GM21390 (cell line): ENCODE measurements around the gene PHC2.

Experiments
- ATAC-seq: cut with Tn5 transposase; IDR thresholded peaks from one replicate; pipeline ENCODE4 v1.9.1; 2021; ENCODE audit not compliant: unreplicated experiment

Gene PHC2

GRCh38 chr1:33334081-33334552, 96.8 kb downstream of the PHC2 start:
- no peak for ATAC-seq

- no peak for ATAC-seq
Measured at GRCh38 chr1:33332881-33333280, 98.0 kb downstream of the PHC2 start.

- ATAC-seq: no peak
Measured at GRCh38 chr1:33332357-33332789, 98.5 kb downstream of the PHC2 start.

DNA sequence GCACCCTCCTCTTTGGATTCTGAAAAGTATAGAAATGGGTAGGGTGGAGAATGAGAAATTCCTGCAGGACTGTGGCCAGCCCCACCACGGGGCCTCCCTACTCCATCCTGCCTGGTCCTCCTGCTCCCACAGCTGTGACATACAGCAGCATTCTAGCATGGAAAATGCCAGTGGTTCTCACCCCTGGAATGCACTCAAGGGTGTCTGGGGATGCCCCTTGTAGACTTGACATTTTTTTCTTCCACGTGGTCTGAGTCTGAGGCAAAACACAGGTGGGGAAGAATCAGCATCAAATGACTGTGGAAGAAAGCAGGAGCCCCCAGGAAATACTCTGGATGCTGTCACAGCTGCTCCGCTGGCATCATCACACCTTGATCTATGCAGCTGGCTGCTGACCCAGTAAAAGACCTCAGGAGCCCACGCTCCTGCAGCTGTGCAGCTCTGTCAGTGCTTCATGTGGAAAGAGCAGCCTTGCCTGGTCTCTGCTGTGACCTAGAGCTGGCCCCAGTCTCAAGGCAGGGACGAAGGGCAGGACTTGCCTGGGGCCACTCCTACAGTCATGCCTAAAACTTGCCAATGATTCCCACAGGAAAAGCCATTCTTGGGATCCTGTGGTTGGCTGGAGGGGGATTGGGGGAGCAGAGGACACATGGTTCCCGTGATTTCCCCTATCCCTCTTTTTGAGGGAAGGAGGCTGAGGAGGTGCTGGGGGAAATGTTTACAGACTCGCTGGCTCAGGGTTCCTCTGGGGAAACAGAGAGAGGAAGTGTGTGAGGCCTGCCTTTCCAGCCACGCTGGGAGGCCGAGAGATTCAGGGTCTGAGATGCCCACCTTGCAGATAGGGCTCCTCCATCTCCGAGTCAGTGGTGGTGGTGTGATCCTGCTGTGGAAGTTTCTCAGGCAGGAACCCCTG, 99.2 kb downstream of the PHC2 start:
- ATAC-seq: no peak

DNA sequence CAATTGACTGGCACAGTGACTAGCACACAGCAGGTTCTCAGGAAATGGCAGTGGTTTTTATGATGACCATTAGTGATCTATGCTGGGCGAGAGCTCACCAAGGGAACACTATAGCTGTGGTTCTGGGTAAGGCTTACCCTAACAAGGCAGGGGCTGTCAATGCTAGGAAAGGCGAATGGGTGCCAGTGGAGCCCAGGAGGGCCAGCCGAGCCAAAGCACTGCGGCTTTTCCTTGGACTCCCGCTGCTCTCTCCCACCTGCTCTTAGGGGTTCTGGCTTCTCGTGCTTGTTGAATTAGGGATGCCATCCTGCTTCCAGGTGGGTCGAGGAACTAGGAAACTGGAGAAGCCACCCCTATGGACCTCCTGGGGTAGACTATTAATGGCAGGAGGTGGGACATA, 100.0 kb downstream of the PHC2 start:
- no peak for ATAC-seq

DNA sequence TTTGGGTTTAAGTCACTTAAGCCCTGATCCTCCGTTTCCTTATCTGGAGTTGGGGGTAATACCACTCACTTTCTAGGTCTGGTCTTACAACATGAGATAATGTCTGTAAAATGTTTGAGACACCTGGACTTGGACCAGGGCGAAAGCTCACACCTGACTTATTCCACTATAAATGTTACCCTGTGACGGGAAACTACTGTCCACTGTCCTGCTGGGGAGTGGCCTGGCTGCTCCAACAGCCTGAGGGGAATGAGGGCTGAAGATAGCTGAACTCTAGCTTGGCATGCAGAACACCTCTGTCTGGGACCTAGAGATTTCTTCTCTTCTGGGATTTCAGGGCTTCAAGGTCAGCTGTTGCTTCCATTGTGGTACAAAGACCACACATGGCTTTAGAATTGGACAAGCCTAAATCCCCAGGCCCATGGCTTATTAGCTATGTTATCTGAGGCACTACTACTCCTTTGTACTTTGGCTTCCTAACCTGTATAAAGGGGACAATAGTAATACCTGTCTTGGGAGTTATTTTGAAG, 100.5 kb downstream of the PHC2 start:
- no peak for ATAC-seq

GRCh38 chr1:33329600-33330305, 101.1 kb downstream of the PHC2 start:
- no peak for ATAC-seq

GRCh38 chr1:33328817-33329216, 102.1 kb downstream of the PHC2 start:
- no peak for ATAC-seq

DNA sequence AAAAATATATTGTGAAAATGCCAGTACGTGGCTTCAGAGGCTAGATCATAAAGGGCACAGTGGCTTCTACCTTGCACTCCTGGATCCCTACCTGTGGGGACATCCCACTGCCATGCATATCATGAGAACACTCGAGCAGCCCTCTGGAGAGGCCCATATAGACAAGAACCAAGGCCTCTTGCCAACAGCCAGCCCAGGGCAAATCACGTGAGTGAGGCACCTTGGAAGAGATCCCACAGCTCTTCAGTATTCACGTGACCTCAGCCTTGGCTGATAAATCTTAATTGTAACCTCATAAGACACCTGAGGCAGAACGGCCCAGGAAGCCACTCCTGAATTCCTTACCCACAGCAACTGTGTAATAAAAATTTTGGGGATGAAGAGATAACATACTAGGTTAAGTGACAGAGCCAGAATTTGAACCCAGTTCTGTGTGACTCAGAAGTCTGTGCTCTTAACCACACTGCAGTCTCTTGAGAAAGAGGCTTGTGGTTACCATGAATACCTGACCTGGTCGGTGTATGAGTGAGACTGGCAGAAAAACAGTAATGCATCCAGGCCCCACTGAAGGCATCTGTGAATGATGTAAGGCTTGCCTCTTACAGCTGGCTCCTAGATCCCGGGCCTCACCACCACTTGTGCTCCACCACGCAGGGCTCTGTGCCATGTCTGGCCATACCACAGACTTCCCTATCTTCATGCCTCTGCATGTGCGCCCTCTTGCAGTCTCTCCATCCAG, 103.1 kb downstream of the PHC2 start:
- ATAC-seq: no peak

- no peak for ATAC-seq
Measured at GRCh38 chr1:33326785-33327184, 104.1 kb downstream of the PHC2 start.

DNA sequence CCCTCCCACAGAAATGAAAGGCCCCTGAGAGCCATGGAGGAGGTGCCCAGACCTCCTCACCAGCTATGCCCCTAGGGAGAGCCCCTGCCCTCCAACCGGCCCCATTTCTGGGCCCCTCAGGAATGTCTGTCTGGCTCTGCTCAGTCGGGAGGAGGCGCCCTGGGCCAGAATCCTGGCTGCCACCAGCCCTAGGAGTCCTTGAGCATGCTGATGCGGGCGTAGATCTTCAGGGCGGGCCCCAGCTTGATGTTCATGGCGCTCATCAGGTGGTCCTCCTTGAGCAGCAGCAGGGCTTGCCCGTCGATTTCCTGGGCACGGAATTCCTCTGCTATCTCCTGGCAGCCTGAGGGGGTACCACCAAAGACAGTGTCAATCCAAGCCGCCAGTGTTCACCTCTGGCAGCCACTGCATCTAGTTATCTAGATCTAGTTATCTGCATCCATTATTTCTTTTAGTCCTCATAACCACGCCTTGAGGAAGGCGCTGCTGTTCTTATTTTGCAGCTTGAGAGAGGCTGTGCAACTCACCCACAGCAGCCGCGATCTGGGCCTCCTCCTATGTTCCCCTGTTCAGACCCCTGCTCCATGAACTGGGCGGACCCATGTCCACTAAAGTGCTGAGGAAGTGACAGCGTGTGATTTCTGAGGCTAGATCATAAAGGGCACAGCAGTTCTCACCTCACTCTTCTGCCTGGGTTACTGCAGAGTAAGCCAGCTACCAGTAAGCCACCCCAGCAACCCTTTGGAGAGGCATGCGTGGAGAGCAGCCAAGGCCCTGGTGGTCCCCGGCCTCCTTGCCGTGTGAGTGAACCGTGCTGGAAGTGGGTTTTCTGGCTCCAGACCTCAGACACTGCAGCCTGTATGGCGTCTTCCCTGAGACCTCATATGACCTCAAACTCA, 106.0 kb downstream of the PHC2 start:
- ATAC-seq: no peak

- ATAC-seq: no peak
Measured at GRCh38 chr1:33323663-33324477, 107.0 kb downstream of the PHC2 start.

- ATAC-seq: no peak
Measured at GRCh38 chr1:33322870-33323585, 107.9 kb downstream of the PHC2 start.

- ATAC-seq: no peak
Measured at GRCh38 chr1:33322109-33322508, 108.8 kb downstream of the PHC2 start.

DNA sequence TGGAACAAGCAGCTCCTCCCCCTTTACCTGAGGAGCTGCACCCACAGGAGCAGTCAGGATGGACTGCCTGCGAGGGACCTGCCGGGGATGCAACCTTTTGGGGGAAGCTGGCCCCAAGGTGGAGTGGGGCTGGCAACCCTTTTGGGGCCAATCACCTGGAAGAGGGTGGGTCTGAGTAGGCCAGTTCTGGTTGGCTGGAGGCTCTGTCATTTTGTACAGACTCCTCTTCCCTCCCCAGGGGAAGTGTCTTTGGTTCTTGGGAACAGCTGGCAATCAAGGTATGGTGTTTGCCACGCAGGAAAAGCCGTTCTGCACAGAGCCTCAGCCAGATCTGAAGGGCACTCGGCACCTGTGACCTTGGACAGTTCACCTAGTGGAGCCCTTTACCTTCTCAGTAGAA, 109.7 kb downstream of the PHC2 start:
- ATAC-seq: no peak

DNA sequence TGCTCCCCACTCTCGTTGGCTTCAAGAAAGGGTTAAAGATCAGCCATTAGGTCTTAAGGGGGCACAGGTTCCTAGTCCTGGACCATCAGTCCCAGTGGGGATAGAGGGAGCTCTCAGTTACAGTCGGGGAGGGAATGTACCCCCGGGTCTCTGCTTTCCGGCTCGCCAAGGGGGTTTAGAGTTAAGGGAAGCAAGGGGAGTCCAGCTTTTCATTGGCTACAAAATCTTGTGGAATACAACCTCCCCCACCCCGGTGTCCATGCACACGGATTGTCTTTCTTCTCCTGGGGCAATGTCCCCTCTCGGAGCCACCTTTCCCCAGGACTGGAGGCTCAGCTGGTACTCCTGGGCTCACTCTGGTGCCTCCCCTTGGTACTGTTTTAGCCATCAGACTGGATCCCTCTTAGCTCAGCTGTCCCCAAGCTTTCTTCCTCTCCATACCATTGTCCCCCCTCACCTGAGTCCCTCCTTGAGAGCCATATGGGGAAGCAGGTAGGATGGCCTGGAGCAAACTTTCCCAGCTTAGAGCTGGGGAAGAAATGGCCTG, 110.2 kb downstream of the PHC2 start, which contains the start of gene A3GALT2:
Gene A3GALT2 (minus strand): TSS at position 480 of the 547 bp plus-strand sequence. CDS start 0 bp downstream, at position 480.
- no peak for ATAC-seq

DNA sequence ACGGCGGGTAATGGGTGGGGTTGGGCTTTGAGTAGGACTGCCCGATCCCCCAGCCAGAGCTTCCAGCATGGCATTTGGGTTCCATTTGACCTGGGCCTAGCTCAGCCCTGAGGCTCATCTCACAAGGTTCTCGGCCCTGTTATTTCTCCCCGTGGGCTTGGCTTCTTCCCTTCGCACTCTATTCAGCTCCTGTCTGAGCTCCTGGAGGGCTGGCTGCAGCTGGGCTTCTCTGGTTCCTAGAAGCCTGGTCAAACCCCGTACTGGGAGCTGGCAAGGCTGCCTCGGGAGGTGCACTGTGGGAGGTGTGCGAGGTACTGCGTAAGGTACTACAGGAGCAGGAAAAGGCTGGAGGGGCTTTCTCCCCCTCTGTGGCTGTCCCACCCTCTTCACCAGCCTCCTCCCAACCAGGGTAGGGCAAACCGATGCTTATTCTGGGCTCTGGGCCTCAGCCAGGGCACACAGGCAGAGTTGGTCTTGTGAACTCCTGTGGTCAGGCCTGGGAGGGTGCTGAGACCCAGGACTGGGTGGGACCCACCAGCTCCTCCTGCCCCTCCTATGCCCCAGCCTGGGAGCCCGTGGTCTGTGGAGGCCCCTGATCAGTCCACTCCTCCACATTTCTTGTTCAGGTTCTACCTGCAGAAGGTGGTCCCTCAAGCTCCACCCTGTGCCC, 110.8 kb downstream of the PHC2 start:
- no peak for ATAC-seq
